Erythroblast (primary cell): Measurements from ENCODE around the gene JPH2.

Experiments used
- GATA1 ChIP-seq: IDR thresholded peaks from 2 replicates; pipeline ENCODE4 v1.6.1; 2011; ENCODE audit warnings: low read depth, mild to moderate bottlenecking, control low read depth, low read length, moderate library complexity
- POLR2A ChIP-seq: IDR thresholded peaks from 2 replicates; pipeline ENCODE4 v1.6.1; 2011; ENCODE audit warnings: mild to moderate bottlenecking, low read length

DNA sequence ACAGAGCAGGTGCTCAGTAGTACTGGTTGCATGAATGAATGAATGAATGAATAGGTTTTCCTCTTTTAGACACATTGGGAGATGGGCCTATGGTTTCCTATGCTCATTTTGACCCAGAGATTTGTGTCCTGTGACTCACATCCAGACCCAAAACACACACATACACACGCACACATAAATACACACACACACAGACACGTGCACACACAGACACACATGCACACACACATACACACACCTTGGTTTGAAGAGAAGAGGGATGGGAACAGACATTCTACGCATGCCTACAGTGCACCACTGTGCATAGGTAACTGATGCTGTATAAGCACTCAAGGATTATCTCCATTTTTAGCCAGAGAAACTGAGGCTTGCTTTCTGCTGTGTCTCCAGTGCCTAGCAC is 4.1 kb downstream of the JPH2 start:
- no peak for TF ChIP-seq POLR2A
- TF ChIP-seq GATA1, result no peak
